HepG2 (cell line): ENCODE measurements around the gene ZNF571. TPM values are rescaled to one million over a fixed set of nuclear protein-coding genes. Genes with fewer than 3 reads are reported as not detected.
A peak's percentile ranks its signal among the peaks of the same experiment; 100 is the strongest.

Experiments used
- CREB1 ChIP-seq, 2 experiments: fragments of 450-650 bp in 1 of 2; IDR thresholded peaks; 2 replicates each; pipeline ENCODE4 v1.6.1; 2016 to 2017; ENCODE audit warnings: control low read depth in 1 of 2, mild to moderate bottlenecking in 1 of 2, missing compliant biosample characterization in 1 of 2, missing genetic modification characterization in 1 of 2
- FOXA1 ChIP-seq, 2 experiments: fragments of 450-650 bp in 1 of 2; sonication (generic) in 1 of 2; formaldehyde crosslinking in 1 of 2; IDR thresholded peaks; 2 replicates each; pipeline versions ENCODE4 v1.4.0 to v1.6.1; 2016 to 2020; ENCODE audit warnings: missing genetic modification reagents in 1 of 2
- IKZF5 ChIP-seq: IDR thresholded peaks from 2 replicates; pipeline ENCODE4 v1.6.1; 2018; ENCODE audit warnings: missing genetic modification reagents, mild to moderate bottlenecking, missing compliant biosample characterization
- MIXL1 ChIP-seq: IDR thresholded peaks from 2 replicates; pipeline ENCODE4 v1.6.1; 2016
- SMARCE1 ChIP-seq: fragments of 450-650 bp; IDR thresholded peaks from 2 replicates; pipeline ENCODE4 v1.6.1; 2017; ENCODE audit warnings: borderline replicate concordance
- SUZ12 ChIP-seq: fragments of 150-350 bp; IDR thresholded peaks from 2 replicates; pipeline ENCODE4 v1.6.1; 2014; ENCODE audit warnings: low read depth, low read length
- ZNF619 ChIP-seq: sonication (generic); formaldehyde crosslinking; IDR thresholded peaks from 2 replicates; pipeline ENCODE4 v1.4.0; 2020; ENCODE audit warnings: mild to moderate bottlenecking, missing genetic modification reagents
- polyA plus RNA-seq, 8 experiments: library from polyadenylated mRNA; depleted of rRNA in 3 of 8; stranded (reverse) in 7 of 8; unstranded in 1 of 8; fragments of >200 nt; fragmentation: Illumina TruSeq in 4 of 8; extraction: Trizol in 4 of 8; gene quantifications; 2 replicates each; pipeline versions ENCODE4 v1.2.1 to v1.2.3, GENCODE V29; 2011 to 2016; ENCODE audit warnings: low read depth in 4 of 8, missing spikeins in 1 of 8, mixed read lengths in 1 of 8; ENCODE audit not compliant: insufficient read depth in 1 of 8
- total RNA-seq, 5 experiments: library from RNA; depleted of rRNA; stranded (reverse); fragments of >200 nt; fragmentation: Illumina TruSeq; extraction: Trizol; gene quantifications; 2 replicates each; pipeline ENCODE4 v1.2.3, GENCODE V29; 2016; ENCODE audit warnings: low read depth in 1 of 5
- TF ChIP-seq, protein P1 (sequence below): IDR thresholded peaks from 2 replicates; pipeline ENCODE4 v1.6.1; 2016; ENCODE audit warnings: missing genetic modification reagents, missing compliant biosample characterization
- TF ChIP-seq, protein P2 (sequence below): sonication (generic); formaldehyde crosslinking; IDR thresholded peaks from 2 replicates; pipeline ENCODE4 v1.8.1; 2023; ENCODE audit warnings: mild to moderate bottlenecking, missing genetic modification reagents

ZNF571 gene
- total and polyA plus RNA-seq, 2 of the 13 experiments (the other 11 are each of a cell fraction or from before 2014, with no cell fraction given) = 1.3 to 1.9 TPM

DNA sequence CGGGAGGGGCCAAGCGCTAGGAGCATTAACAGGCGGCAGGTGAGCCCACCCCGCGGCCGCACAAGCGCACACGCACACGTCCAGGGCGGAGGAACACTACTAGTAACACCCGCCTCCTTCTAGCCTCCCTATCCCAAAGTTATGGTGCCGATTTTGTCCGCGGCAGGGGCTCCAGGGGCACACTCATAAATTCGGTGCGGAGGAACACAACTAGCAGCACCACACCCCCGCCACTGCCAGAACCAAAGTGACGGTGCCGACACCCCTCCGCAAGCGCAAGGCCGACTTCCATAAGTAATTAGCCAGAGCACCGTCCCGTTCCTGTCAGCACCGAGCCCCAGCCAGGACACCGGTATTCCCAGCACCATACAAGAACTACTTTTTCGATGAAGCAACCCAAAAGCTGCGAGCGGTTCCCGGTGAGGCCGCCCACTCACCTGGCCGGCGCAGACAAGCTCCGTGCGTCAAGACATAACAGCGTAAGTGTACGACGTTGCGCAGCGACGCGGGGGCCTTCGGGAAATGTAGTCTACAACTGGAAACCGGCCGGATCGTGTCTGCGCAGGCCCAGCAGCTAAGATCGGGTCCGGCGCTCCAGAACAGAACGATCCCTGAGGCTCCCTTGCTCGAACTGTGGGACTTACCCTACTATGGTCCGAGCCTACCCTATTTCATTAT lies at the start of gene ZNF571, which contains the start of gene ZNF540 (continued):
- TF ChIP-seq ZNF619 (CRISPR knock-in tag) (peak; percentile 79), FOXA1 (IDR thresholded peaks at IDR 0.05) (no peak), FOXA1 (CRISPR knock-in tag; IDR thresholded peaks at IDR 0.05) (peak; percentile 43), SMARCE1 (no peak), SUZ12 (peak; percentile 75), IKZF5 (CRISPR knock-in tag) (0 out of 2 replicates have a peak, but pooled peaks have one; percentile 33), CREB1 (IDR thresholded peaks at IDR 0.05) (peak; percentile 73), CREB1 (CRISPR knock-in tag; IDR thresholded peaks at IDR 0.05) (peak; percentile 94), MIXL1 (CRISPR knock-in tag) (0 out of 2 replicates have a peak, but pooled peaks have one; percentile 30)
- TF ChIP-seq, protein P1, sequence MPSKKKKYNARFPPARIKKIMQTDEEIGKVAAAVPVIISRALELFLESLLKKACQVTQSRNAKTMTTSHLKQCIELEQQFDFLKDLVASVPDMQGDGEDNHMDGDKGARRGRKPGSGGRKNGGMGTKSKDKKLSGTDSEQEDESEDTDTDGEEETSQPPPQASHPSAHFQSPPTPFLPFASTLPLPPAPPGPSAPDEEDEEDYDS (CRISPR knock-in tag) = 0 out of 2 replicates have a peak, but pooled peaks have one; percentile 31
- TF ChIP-seq, protein P2, sequence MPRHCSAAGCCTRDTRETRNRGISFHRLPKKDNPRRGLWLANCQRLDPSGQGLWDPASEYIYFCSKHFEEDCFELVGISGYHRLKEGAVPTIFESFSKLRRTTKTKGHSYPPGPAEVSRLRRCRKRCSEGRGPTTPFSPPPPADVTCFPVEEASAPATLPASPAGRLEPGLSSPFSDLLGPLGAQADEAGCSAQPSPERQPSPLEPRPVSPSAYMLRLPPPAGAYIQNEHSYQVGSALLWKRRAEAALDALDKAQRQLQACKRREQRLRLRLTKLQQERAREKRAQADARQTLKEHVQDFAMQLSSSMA (CRISPR knock-in tag) = no peak
